ENCODE measurements around the gene NEMF. TPM values are rescaled to one million over a fixed set of nuclear protein-coding genes. Genes with fewer than 3 reads are reported as not detected.
"Not testable (repeated sequence)": the region's sequence is repeated elsewhere in the genome, so short reads cannot be mapped to it uniquely, and the experiment has no call there.

Gene NEMF
- total RNA-seq, 1 donor from 2014 or later, result 41.3 TPM

GRCh38 chr14:49796025-49796424 lies 56.6 kb downstream of the NEMF start:
- DNase-seq (ENCODE audit: low read depth), result no peak
- TF ChIP-seq CTCF (conservative IDR thresholded peaks at IDR 0.05; ENCODE audit: low read depth, low read length), result no peak
- H3K4me3 ChIP-seq (ENCODE audit: low read depth, low read length), result no peak overlapping the region

GRCh38 chr14:49792618-49793017 lies 60.0 kb downstream of the NEMF start:
- no peak for TF ChIP-seq CTCF (conservative IDR thresholded peaks at IDR 0.05; ENCODE audit: low read depth, low read length)
- no peak overlapping the region for H3K4me3 ChIP-seq (ENCODE audit: low read depth, low read length)
- DNase-seq (ENCODE audit: low read depth), result no peak

GRCh38 chr14:49786315-49786714 lies 66.3 kb downstream of the NEMF start:
- H3K4me3 ChIP-seq (ENCODE audit: low read depth, low read length), result no peak overlapping the region
- no peak for DNase-seq (ENCODE audit: low read depth)
- no peak for TF ChIP-seq CTCF (conservative IDR thresholded peaks at IDR 0.05; ENCODE audit: low read depth, low read length)

- no peak overlapping the region for H3K4me3 ChIP-seq (ENCODE audit: low read depth, low read length)
- no peak for DNase-seq (ENCODE audit: low read depth)
- no peak for TF ChIP-seq CTCF (conservative IDR thresholded peaks at IDR 0.05; ENCODE audit: low read depth, low read length)
Measured at GRCh38 chr14:49783394-49784014, 69.1 kb downstream of the NEMF start.

- H3K4me3 ChIP-seq (ENCODE audit: low read depth, low read length); DNase-seq (ENCODE audit: low read depth): not testable (repeated sequence)
Measured at GRCh38 chr14:49781040-49781439, 71.5 kb downstream of the NEMF start.

GRCh38 chr14:49778421-49778820 lies 74.2 kb downstream of the NEMF start:
- DNase-seq (ENCODE audit: low read depth), result no peak
- H3K4me3 ChIP-seq (ENCODE audit: low read depth, low read length), result no peak overlapping the region
- TF ChIP-seq CTCF (conservative IDR thresholded peaks at IDR 0.05; ENCODE audit: low read depth, low read length), result no peak

GRCh38 chr14:49774106-49774505 lies 78.5 kb downstream of the NEMF start:
- TF ChIP-seq CTCF (conservative IDR thresholded peaks at IDR 0.05; ENCODE audit: low read depth, low read length), result no peak

GRCh38 chr14:49771691-49772090 lies 80.9 kb downstream of the NEMF start:
- not testable (repeated sequence) for DNase-seq (ENCODE audit: low read depth); H3K4me3 ChIP-seq (ENCODE audit: low read depth, low read length)

More at GRCh38 chr14:49774106-49774505, 78.5 kb downstream of the NEMF start:
- DNase-seq (ENCODE audit: low read depth), result no peak
- no peak overlapping the region for H3K4me3 ChIP-seq (ENCODE audit: low read depth, low read length)
